ENCODE data around the gene RBM17. TPM values are rescaled to one million over a fixed set of nuclear protein-coding genes. Genes with fewer than 3 reads are reported as not detected.
"Not testable (repeated sequence)": the region's sequence is repeated elsewhere in the genome, so short reads cannot be mapped to it uniquely, and the experiment has no call there.

The RBM17 gene
- total RNA-seq, 1 donor from 2014 or later = 112 TPM

GRCh38 chr10:6061056-6061455, 27.8 kb upstream of the RBM17 start:
- H3K27ac Mint-ChIP-seq = no peak overlapping the region
- H3K27me3 Mint-ChIP-seq (ENCODE audit: low read depth) = peaks cover 38% of the 10 kb centered on the region
- no peaks in the 10 kb centered on the region for H3K9me3 Mint-ChIP-seq
- TF ChIP-seq CTCF (IDR thresholded peaks at IDR 0.05; ENCODE audit: unreplicated experiment) = no peak
- DNase-seq (ENCODE audit: low spot score in 2 of 2, unreplicated experiment in 2 of 2) = no peak
- no peaks in the 10 kb centered on the region for H3K36me3 Mint-ChIP-seq
- H3K4me1 Mint-ChIP-seq = no peaks in the 10 kb centered on the region
- no peak overlapping the region for H3K4me3 Mint-ChIP-seq

- TF ChIP-seq CTCF (IDR thresholded peaks at IDR 0.05; ENCODE audit: unreplicated experiment) = no peak
- no peak within 1 kb of the TSS for H3K4me3 Mint-ChIP-seq
- H3K4me1 Mint-ChIP-seq = no peaks in the 10 kb centered on the region
- no peaks in the 10 kb centered on the region for H3K36me3 Mint-ChIP-seq
- H3K27ac Mint-ChIP-seq = no peak within 1 kb of the TSS
- H3K9me3 Mint-ChIP-seq = no peaks in the 10 kb centered on the region
- DNase-seq (ENCODE audit: low spot score in 2 of 2, unreplicated experiment in 2 of 2) = no peak
- peaks cover 34% of the 10 kb centered on the region for H3K27me3 Mint-ChIP-seq (ENCODE audit: low read depth)
Observed at GRCh38 chr10:6062101-6062771, 26.6 kb upstream of the RBM17 start, which contains the start of gene IL2RA. TSS of gene IL2RA (minus strand) at chr10:6062367. CDS start at chr10:6062151, 216 bp downstream.

GRCh38 chr10:6064119-6064518, 24.7 kb upstream of the RBM17 start:
- Mint-ChIP-seq H3K27me3 (ENCODE audit: low read depth) (peaks cover 21% of the 10 kb centered on the region), H3K36me3 (no peaks in the 10 kb centered on the region), H3K27ac (no peak overlapping the region), H3K4me3 (no peak overlapping the region), H3K4me1 (no peaks in the 10 kb centered on the region), H3K9me3 (no peaks in the 10 kb centered on the region)
- no peak for TF ChIP-seq CTCF (IDR thresholded peaks at IDR 0.05; ENCODE audit: unreplicated experiment)
- DNase-seq (ENCODE audit: low spot score in 2 of 2, unreplicated experiment in 2 of 2) = no peak

GRCh38 chr10:6064726-6065125, 24.1 kb upstream of the RBM17 start:
- peaks cover 16% of the 10 kb centered on the region for H3K27me3 Mint-ChIP-seq (ENCODE audit: low read depth)
- not testable (repeated sequence) for DNase-seq (ENCODE audit: low spot score in 2 of 2, unreplicated experiment in 2 of 2); H3K4me1 Mint-ChIP-seq; H3K36me3 Mint-ChIP-seq; H3K9me3 Mint-ChIP-seq; H3K27ac Mint-ChIP-seq; H3K4me3 Mint-ChIP-seq

GRCh38 chr10:6065406-6065805, 23.4 kb upstream of the RBM17 start:
- no peak for TF ChIP-seq CTCF (IDR thresholded peaks at IDR 0.05; ENCODE audit: unreplicated experiment)
- DNase-seq (ENCODE audit: low spot score in 2 of 2, unreplicated experiment in 2 of 2) = no peak
- Mint-ChIP-seq H3K4me3 (no peak overlapping the region), H3K36me3 (no peaks in the 10 kb centered on the region), H3K27me3 (ENCODE audit: low read depth) (peaks cover 12% of the 10 kb centered on the region), H3K4me1 (no peaks in the 10 kb centered on the region), H3K27ac (no peak overlapping the region), H3K9me3 (no peaks in the 10 kb centered on the region)

GRCh38 chr10:6065835-6066234, 23.0 kb upstream of the RBM17 start:
- H3K4me1 Mint-ChIP-seq = no peaks in the 10 kb centered on the region
- H3K9me3 Mint-ChIP-seq = no peaks in the 10 kb centered on the region
- no peak for TF ChIP-seq CTCF (IDR thresholded peaks at IDR 0.05; ENCODE audit: unreplicated experiment)
- H3K27ac Mint-ChIP-seq = no peak overlapping the region
- no peaks in the 10 kb centered on the region for H3K36me3 Mint-ChIP-seq
- H3K4me3 Mint-ChIP-seq = no peak overlapping the region
- DNase-seq (ENCODE audit: low spot score in 2 of 2, unreplicated experiment in 2 of 2) = no peak
- peaks cover 12% of the 10 kb centered on the region for H3K27me3 Mint-ChIP-seq (ENCODE audit: low read depth)

Measured in mesothelial cell of epicardium (in vitro differentiated cells).